Measurements from ENCODE around the gene GAB2.
"Not testable (repeated sequence)": the region's sequence is repeated elsewhere in the genome, so short reads cannot be mapped to it uniquely, and the experiment has no call there.

Gene GAB2

DNA sequence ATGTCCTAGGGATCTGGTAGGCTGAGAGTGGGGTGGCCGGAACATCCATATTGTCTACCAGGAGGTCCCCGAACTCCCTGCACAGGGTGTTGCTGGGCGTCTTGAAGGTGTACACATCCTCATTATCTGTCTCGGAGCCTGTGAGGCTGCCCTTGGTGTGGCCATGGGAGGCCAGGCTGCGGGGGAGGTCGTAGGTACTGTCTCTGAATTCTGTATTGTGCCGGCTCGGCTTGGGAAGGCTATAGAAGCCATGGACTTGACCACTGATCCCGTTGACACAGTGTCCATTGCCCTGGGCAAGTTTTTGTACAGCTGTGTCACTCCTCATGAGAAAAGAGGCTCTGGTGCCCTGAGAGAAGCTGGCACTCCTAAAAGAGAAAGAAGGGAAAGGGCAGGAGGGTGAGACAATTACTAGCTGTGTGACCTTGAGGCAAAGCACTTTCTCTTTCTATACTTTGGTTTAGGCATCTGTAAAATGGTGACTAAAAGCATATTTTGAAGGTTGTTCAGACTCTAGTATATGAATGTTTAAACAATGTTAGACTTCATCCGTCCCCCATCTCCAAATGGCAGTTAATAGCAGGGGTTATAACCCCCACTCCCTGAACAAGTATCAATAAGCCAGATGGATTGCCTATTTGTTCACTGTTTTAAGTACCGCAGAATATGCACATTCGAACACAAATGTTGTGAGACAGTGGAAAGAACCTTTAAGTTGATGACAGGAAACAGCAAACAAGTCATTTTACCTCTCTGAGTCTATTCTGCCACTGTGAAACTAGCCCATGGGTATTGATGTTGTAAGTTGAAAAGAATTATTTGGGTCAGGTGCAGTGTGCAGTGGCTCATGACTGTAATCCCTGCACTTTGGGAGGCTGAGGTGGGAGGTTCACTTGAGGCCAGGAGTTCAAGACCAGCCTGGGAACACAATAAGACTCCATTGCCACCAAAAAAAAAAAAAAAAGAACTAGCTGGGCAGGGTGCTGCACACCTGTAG lies 190.6 kb downstream of the GAB2 start:
- DNase-seq (ENCODE audit: extremely low read depth, low read depth) = no peak
- TF ChIP-seq, protein P1, sequence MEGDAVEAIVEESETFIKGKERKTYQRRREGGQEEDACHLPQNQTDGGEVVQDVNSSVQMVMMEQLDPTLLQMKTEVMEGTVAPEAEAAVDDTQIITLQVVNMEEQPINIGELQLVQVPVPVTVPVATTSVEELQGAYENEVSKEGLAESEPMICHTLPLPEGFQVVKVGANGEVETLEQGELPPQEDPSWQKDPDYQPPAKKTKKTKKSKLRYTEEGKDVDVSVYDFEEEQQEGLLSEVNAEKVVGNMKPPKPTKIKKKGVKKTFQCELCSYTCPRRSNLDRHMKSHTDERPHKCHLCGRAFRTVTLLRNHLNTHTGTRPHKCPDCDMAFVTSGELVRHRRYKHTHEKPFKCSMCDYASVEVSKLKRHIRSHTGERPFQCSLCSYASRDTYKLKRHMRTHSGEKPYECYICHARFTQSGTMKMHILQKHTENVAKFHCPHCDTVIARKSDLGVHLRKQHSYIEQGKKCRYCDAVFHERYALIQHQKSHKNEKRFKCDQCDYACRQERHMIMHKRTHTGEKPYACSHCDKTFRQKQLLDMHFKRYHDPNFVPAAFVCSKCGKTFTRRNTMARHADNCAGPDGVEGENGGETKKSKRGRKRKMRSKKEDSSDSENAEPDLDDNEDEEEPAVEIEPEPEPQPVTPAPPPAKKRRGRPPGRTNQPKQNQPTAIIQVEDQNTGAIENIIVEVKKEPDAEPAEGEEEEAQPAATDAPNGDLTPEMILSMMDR (IDR thresholded peaks at IDR 0.05; ENCODE audit: low read depth, low read length) = no peak

DNA sequence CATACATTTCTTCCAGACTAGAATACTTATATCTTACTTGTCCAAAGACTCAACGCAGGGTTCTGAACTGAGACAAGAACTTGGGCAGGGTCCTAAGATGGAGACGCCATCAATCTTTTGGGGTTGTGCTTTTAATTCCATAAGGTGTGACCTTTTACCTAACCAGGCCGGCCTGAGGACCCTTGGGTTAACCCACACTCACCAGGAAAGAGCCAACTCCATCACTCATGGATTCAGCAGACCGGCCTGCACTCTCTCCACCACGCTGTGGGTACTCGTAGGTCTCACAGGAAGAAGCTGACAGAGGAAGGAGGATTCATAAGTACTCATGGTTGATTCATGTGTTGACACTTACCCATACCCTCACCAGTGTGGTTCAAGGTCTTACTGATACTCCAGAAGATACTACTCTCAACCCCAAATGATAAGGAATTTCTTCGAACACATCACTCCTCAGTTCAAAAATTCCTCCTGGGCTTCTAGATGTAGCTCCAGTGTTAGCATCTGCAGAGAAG lies 192.7 kb downstream of the GAB2 start:
- no peak for DNase-seq (ENCODE audit: extremely low read depth, low read depth)
- TF ChIP-seq, protein P1 (IDR thresholded peaks at IDR 0.05; ENCODE audit: low read depth, low read length) = no peak

DNA sequence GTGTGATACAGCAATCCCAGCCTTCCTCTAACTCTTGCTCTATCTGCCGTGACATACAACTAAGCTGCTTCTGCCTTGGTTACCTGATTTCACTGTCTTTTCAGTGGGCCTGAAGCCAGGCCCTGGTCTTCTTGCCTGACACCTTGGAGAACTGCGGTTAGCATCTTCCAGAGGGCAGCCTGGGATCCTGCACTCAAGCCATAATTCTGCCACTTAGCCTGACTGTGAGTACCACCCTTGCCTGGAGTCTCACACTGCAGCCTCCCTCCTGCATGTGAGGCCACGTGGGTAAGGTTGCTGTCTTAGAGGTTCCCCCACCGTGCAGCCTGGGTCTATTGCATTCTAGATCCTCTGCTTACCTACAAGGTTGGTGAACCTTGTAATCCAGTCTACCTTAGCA lies 193.1 kb downstream of the GAB2 start:
- no peak for DNase-seq (ENCODE audit: extremely low read depth, low read depth)
- TF ChIP-seq, protein P1 (IDR thresholded peaks at IDR 0.05; ENCODE audit: low read depth, low read length) = no peak

DNA sequence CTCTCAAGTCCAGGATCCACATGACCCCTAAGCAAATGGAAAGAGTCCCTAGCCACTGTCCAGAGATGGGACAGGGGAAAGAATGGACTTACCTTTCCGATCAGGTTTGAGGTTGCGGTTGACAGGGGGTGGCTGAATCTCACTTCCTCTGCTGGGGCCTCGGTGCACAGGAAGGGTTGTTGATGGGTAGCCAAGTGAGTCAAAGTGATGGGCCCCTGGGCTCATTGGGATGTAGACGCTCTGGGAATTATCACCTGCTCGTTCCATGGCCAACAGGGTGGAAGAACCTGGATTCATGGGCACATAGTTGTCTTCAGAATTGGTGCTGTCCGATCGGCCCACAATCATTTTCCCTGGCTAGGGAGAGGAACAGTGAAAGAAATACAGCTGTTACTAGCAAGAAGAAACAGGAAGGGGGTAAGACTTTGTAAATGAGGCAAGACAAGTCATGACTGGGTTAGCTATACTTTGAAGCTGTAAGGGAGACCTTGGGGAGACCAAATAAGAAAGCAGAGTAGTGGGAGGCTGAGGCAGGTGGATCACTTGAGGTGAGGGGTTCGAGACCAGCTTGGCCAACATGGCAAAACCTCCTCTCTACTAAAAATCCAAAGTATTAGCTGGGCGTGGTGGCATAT lies 194.2 kb downstream of the GAB2 start:
- DNase-seq (ENCODE audit: extremely low read depth, low read depth) = no peak

DNA sequence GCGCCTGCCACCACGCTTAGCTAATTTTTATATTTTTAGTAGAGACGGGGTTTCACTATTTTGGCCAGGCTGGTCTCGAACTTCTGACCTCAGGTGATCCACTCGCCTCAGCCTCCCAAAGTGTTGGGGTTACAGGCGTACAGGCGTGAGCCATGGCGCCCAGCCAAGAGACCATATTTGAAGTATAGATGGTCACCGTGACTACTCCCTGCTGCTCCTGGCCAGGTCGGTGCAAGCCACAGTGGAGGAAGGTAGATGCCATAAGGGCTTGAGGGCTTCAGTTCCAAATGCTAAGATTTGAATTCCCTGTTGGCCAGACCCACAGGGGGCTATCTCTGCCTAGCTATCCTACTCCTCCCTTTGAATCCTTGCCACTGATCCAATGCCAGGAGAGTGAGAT lies 194.9 kb downstream of the GAB2 start:
- not testable (repeated sequence) for DNase-seq (ENCODE audit: extremely low read depth, low read depth)

More for the DNA sequence above, 194.2 kb downstream of the GAB2 start:
- TF ChIP-seq, protein P1 (IDR thresholded peaks at IDR 0.05; ENCODE audit: low read depth, low read length) = no peak

DNA sequence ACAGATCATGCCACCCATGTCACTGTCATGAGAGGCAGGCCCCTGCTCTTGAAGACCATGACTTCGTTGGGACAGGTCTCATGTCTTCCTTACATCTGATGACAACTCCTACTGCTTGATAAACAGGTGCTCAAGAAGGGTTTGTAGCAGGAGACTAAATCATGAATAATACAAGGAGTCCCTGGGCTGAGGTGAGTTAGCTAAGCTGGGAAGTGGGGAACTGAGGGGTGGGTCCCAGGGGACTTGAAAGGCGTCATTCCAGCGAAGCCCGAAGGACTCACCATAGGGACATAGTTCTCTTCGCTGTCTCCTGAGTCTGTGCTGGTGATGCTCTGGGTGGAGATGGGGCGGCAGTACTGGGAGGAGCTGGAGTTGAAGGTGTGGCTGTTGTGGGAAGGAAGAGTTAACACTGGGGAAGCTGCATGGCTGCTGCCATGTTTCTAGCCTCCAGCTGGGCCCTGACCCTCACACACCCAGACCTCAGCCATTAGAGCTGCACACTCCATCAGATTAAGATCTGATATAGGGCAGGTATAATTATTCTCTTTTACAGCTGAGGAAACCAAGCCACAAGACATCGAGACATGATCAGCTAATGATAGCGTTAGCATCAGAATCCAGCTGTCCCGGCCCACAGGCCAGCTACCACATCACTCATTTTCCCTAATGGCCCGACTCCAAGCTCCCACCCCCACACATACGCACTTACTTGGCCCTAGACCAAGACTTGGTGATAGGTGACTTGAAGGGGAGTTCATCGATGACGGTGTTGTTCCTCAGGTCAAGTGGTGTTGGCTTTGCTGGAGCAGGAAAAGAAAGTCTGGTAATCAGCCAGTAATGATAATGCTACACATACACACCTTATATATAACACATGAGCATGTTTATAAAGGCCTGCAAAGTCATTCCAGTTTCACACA lies 196.0 kb downstream of the GAB2 start:
- no peak for DNase-seq (ENCODE audit: extremely low read depth, low read depth)

More for the DNA sequence above, 196.0 kb downstream of the GAB2 start:
- TF ChIP-seq, protein P1 (IDR thresholded peaks at IDR 0.05; ENCODE audit: low read depth, low read length) = no peak
